ENCODE data around the gene DNAL4.

Gene DNAL4

DNA sequence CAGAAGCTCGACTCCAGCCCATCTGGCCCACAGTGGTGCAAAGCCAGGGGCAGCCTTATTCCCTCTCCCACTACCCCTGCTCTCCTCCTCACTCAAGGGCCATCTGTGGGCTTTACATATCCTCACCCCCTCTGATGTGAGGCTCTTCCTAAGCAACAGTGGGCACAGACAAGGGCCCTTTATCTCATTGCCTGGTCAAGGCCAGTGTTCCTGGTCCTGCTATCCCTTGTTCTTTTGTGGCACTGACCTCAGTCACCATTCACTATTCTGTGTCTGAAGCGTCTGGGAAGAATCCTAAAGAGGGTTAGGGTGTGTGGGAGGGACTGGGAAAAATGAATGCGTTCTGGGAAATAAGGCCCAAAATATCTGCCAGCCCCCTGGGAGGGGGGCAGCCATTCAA lies 7.3 kb downstream of the DNAL4 start:
- no peak overlapping the region for H3K4me3 ChIP-seq (ENCODE audit: low read depth, low read length)
- no peak for TF ChIP-seq MAX (IDR thresholded peaks at IDR 0.05; ENCODE audit: low read depth, low read length)
- TF ChIP-seq CTCF (IDR thresholded peaks at IDR 0.05; ENCODE audit: low read depth, low read length): no peak
- no peak for TF ChIP-seq POLR2A (IDR thresholded peaks at IDR 0.05; ENCODE audit: extremely low read depth, insufficient read length)
- no peak for TF ChIP-seq MYC (IDR thresholded peaks at IDR 0.05; ENCODE audit: low read depth, low read length)
- no peak for DNase-seq (ENCODE audit: low read depth)

DNA sequence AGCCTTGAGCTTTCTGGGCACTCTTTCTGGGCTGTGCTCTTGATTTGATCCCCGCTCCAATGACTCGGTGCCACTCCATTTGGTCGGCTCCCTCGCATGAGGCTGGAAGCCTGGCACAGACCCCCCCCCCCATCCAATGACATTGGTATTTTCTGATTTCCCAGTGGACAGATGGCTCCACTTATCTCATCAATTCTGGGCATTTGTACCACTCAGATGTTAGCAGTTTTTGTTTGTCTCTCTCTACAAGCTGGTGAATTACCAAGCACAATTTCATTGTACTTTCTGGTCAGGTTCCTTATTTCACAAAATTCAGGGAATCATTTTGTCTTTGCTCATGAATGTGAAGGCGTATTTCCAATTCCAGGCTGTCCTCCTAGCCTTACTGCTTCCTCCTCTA lies 9.1 kb downstream of the DNAL4 start:
- H3K4me3 ChIP-seq (ENCODE audit: low read depth, low read length): no peak overlapping the region
- TF ChIP-seq MAX (IDR thresholded peaks at IDR 0.05; ENCODE audit: low read depth, low read length) (no peak), POLR2A (IDR thresholded peaks at IDR 0.05; ENCODE audit: extremely low read depth, insufficient read length) (no peak), MYC (IDR thresholded peaks at IDR 0.05; ENCODE audit: low read depth, low read length) (no peak), CTCF (IDR thresholded peaks at IDR 0.05; ENCODE audit: low read depth, low read length) (no peak)
- DNase-seq (ENCODE audit: low read depth): no peak

DNA sequence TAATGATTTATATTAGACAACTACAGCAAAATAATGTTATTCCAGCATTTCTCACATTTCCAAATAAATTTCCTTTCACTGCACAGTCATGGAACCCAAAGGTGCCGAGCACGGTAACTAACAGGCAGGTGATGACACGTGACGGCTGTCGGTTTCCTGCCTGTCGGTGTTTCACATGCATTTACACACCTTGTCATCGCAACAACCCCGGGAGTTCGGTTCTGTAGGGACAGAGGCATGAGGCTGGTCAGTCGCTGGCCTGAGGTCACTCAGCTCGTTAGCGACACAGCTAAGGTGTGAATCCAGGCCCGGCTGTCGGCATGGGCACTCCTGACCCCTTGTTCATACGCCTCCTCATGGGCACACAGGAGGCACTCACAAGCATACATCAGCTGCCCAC lies 9.9 kb downstream of the DNAL4 start:
- TF ChIP-seq CTCF (IDR thresholded peaks at IDR 0.05; ENCODE audit: low read depth, low read length): no peak
- DNase-seq (ENCODE audit: low read depth): no peak
- H3K4me3 ChIP-seq (ENCODE audit: low read depth, low read length): no peak overlapping the region

GRCh38 chr22:38783095-38783615 lies 10.8 kb downstream of the DNAL4 start:
- TF ChIP-seq CTCF (IDR thresholded peaks at IDR 0.05; ENCODE audit: low read depth, low read length) (no peak), MYC (IDR thresholded peaks at IDR 0.05; ENCODE audit: low read depth, low read length) (no peak), MAX (IDR thresholded peaks at IDR 0.05; ENCODE audit: low read depth, low read length) (no peak), POLR2A (IDR thresholded peaks at IDR 0.05; ENCODE audit: extremely low read depth, insufficient read length) (no peak)
- DNase-seq (ENCODE audit: low read depth): no peak
- H3K4me3 ChIP-seq (ENCODE audit: low read depth, low read length): no peak overlapping the region

DNA sequence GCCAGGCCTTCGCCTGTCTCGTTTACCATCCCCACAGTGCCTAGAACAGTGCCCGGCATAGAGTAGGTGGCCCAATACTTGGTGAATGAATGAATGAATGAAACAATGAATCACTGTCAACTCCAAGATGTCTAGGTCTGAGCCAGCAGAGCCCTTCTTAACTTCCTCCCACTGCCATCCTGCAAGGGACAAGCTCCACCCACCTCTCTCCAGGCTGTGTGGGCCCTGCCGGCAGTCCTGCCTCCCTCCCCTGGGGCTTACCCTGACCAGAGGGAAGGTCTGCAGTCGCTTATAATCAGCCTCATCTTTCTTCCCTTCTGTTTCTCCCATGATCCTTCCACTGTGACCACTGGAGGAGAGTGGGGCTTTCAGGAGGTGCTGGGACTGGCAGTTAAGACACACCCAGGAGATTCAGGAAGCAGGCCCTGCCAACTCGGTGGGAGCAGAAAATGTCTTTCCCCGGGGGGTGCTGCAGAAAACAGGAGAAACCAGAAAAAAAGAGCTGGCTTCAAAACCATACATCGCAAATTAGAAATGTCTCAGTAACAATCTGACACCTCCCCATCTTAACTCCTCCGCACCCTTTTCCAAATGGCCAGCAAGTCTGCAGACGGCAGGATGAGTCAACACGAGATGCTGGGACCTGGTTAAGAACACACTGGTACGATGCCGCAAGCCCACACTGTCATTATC lies 11.4 kb downstream of the DNAL4 start:
- TF ChIP-seq POLR2A (IDR thresholded peaks at IDR 0.05; ENCODE audit: extremely low read depth, insufficient read length): no peak
- TF ChIP-seq CTCF (IDR thresholded peaks at IDR 0.05; ENCODE audit: low read depth, low read length): no peak
- TF ChIP-seq MYC (IDR thresholded peaks at IDR 0.05; ENCODE audit: low read depth, low read length): no peak
- no peak for TF ChIP-seq MAX (IDR thresholded peaks at IDR 0.05; ENCODE audit: low read depth, low read length)
- DNase-seq (ENCODE audit: low read depth): peak; percentile 82
- H3K4me3 ChIP-seq (ENCODE audit: low read depth, low read length): no peak overlapping the region

DNA sequence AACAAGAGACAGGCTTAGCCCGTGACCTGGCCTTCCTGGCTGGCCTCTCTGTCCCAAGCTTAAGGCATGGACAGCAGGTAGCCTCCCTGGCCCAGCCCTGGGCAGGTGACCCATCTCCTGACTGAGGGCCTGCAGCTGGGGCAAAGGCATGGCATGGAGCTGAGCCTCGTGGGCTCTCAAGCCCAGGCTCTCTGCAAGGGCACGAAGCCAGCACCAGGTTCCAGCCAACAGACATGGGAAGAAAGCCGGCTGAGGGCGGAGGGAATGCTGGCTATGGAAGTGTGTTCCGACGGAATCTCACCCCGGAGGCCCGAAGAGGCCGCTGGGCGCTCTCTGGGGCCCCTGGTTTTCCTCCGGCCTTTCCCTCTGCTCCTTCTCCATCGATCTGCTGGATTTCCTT lies 12.9 kb downstream of the DNAL4 start:
- no peak for DNase-seq (ENCODE audit: low read depth)
- TF ChIP-seq POLR2A (IDR thresholded peaks at IDR 0.05; ENCODE audit: extremely low read depth, insufficient read length) (no peak), MYC (IDR thresholded peaks at IDR 0.05; ENCODE audit: low read depth, low read length) (no peak), CTCF (IDR thresholded peaks at IDR 0.05; ENCODE audit: low read depth, low read length) (no peak), MAX (IDR thresholded peaks at IDR 0.05; ENCODE audit: low read depth, low read length) (no peak)
- no peak overlapping the region for H3K4me3 ChIP-seq (ENCODE audit: low read depth, low read length)

All from NB4 (cell line).